Upper lobe of left lung (tissue), 6 donors: Measurements from ENCODE around the gene HIPK1. TPM values are rescaled to one million over a fixed set of nuclear protein-coding genes. Genes with fewer than 3 reads are reported as not detected.

Experiments
- ATAC-seq, 2 donors: fragments of 200-7000 bp; cut with Tn5 transposase; one replicate each; pipeline ENCODE4 v1.9.1; 2022; ENCODE audit warnings: mild to moderate bottlenecking in 2 of 2, moderate library complexity in 2 of 2; ENCODE audit not compliant: low FRiP score in 2 of 2
- DNase-seq, 2 donors: peaks; one replicate each; pipeline ENCODE4 v3.0.0-alpha.2; 2019 to 2020
- H3K27ac ChIP-seq, 4 donors: fragments of 200-600 bp; sonication (generic); one replicate each; pipeline ENCODE4 v1.5.1; 2016 to 2019
- H3K27me3 ChIP-seq, 4 donors: fragments of 200-600 bp; sonication (generic); one replicate each; pipeline ENCODE4 v1.5.1; 2017 to 2019
- H3K36me3 ChIP-seq, 4 donors: fragments of 200-600 bp; sonication (generic); one replicate each; pipeline ENCODE4 v1.5.1; 2016 to 2019
- H3K4me1 ChIP-seq, 4 donors: fragments of 200-600 bp; sonication (generic); one replicate each; pipeline ENCODE4 v1.5.1; 2018 to 2019
- H3K4me3 ChIP-seq, 4 donors: fragments of 200-600 bp; sonication (generic); one replicate each; pipeline ENCODE4 v1.5.1; 2017 to 2019; ENCODE audit warnings: mild to moderate bottlenecking in 2 of 4, moderate library complexity in 1 of 4
- H3K9me3 ChIP-seq, 4 donors: fragments of 200-600 bp; sonication (generic); one replicate each; pipeline ENCODE4 v1.5.1; 2018 to 2019
- CTCF ChIP-seq, 6 experiments: fragments of 450-650 bp in 4 of 6; fragments of 200-600 bp in 2 of 6; sonication (generic) in 2 of 6; IDR thresholded peaks; one replicate each; pipeline ENCODE4 v1.5.1; 2016 to 2019; ENCODE audit warnings: antibody characterized with exemption in 6 of 6
- EP300 ChIP-seq, 4 donors: sonication (generic); formaldehyde crosslinking; IDR thresholded peaks; one replicate each; pipeline ENCODE4 v1.5.1; 2017; ENCODE audit warnings: antibody characterized with exemption in 4 of 4, control low read depth in 2 of 4
- POLR2A ChIP-seq, 4 donors: fragments of 450-650 bp; IDR thresholded peaks; one replicate each; pipeline ENCODE4 v1.5.1; 2016 to 2017; ENCODE audit warnings: antibody characterized with exemption in 4 of 4, mild to moderate bottlenecking in 2 of 4
- POLR2AphosphoS5 ChIP-seq, 2 donors: sonication (generic); formaldehyde crosslinking; IDR thresholded peaks; one replicate each; pipeline ENCODE4 v1.5.1; 2017; ENCODE audit warnings: antibody characterized with exemption in 2 of 2
- WGBS, 2 donors: methylation state at CpG; one replicate each; pipeline ENCODE4 v1.1.5; 2017 to 2018; 5-methylcytosine and 5-hydroxymethylcytosine counted together
- total RNA-seq, 6 donors: library from RNA; depleted of rRNA in 4 of 6; stranded (reverse); fragments of >200 nt in 4 of 6; gene quantifications; one replicate each; pipeline versions ENCODE4 v1.1.0 to v1.2.1, GENCODE V29; 2016 to 2021
- donor health status: DM: no; HTN: no; CAD: no; lungs with moderate emphysema.
- donor health status: DM: no; HTN: yes; CAD: no; lungs with severe emphysema.

Gene HIPK1
- total RNA-seq, 6 donors from 2014 or later: 31.4 to 85.5 (median 64.0) TPM

- ATAC-seq: peak; percentile 77 to 81
- H3K27ac ChIP-seq: peak overlapping the region; percentile 51 to 73 (median 65)
- DNase-seq: no peak
- TF ChIP-seq CTCF (IDR thresholded peaks at IDR 0.05) (no peak), EP300 (IDR thresholded peaks at IDR 0.05) (no peak), POLR2AphosphoS5 (IDR thresholded peaks at IDR 0.05) (no peak)
- no peak overlapping the region for H3K4me3 ChIP-seq
- H3K36me3 ChIP-seq: peaks cover 6 to 34% (median 16%) of the 10 kb centered on the region in 4 donors
- peaks cover 0 to 14% (median 3%) of the 10 kb centered on the region in 4 donors for H3K4me1 ChIP-seq
- WGBS, 2 donors: 46 to 62% methylated on average over 6 of the region's 6 CpGs
- no peaks in the 10 kb centered on the region for H3K27me3 ChIP-seq
- no peaks in the 10 kb centered on the region for H3K9me3 ChIP-seq
Measured at GRCh38 chr1:113912594-113913311, 16.4 kb upstream of the HIPK1 start.

GRCh38 chr1:113913312-113913668, 15.8 kb upstream of the HIPK1 start:
- 47 to 57% methylated on average over 3 of the region's 3 CpGs for WGBS, 2 donors
- DNase-seq (no peak), ATAC-seq (no peak)
- Histone ChIP-seq H3K4me1 (peaks cover 0 to 14% (median 3%) of the 10 kb centered on the region in 4 donors), H3K9me3 (no peaks in the 10 kb centered on the region), H3K27ac (peak overlapping the region; percentile 51 to 73 (median 65)), H3K27me3 (no peaks in the 10 kb centered on the region), H3K4me3 (no peak overlapping the region), H3K36me3 (peaks cover 6 to 29% (median 15%) of the 10 kb centered on the region in 4 donors)
- TF ChIP-seq POLR2AphosphoS5 (IDR thresholded peaks at IDR 0.05) (no peak), POLR2A (IDR thresholded peaks at IDR 0.05) (no peak), CTCF (IDR thresholded peaks at IDR 0.05) (no peak), EP300 (IDR thresholded peaks at IDR 0.05) (no peak)

GRCh38 chr1:113913887-113914664, 15.0 kb upstream of the HIPK1 start:
- Histone ChIP-seq H3K27me3 (no peaks in the 10 kb centered on the region), H3K27ac (peak overlapping the region in 1 of 4 donors; percentile 73), H3K9me3 (no peaks in the 10 kb centered on the region), H3K4me1 (peaks cover 0 to 14% (median 3%) of the 10 kb centered on the region in 4 donors), H3K4me3 (no peak overlapping the region), H3K36me3 (peaks cover 4 to 21% (median 11%) of the 10 kb centered on the region in 4 donors)
- 65 to 74% methylated on average over 5 of the region's 5 CpGs for WGBS, 2 donors
- ATAC-seq (no peak), DNase-seq (no peak)
- TF ChIP-seq POLR2A (IDR thresholded peaks at IDR 0.05): no peak
- no peak for TF ChIP-seq EP300 (IDR thresholded peaks at IDR 0.05)
- no peak for TF ChIP-seq CTCF (IDR thresholded peaks at IDR 0.05)
- TF ChIP-seq POLR2AphosphoS5 (IDR thresholded peaks at IDR 0.05): no peak

GRCh38 chr1:113916974-113917373, 12.2 kb upstream of the HIPK1 start:
- ATAC-seq (no peak), DNase-seq (no peak)
- Histone ChIP-seq H3K4me3 (no peak overlapping the region), H3K4me1 (peaks cover 0 to 14% (median 3%) of the 10 kb centered on the region in 4 donors), H3K36me3 (peaks cover 0 to 2% (median under 1%) of the 10 kb centered on the region in 4 donors), H3K9me3 (no peaks in the 10 kb centered on the region), H3K27ac (no peak overlapping the region), H3K27me3 (no peaks in the 10 kb centered on the region)
- no peak for TF ChIP-seq CTCF (IDR thresholded peaks at IDR 0.05)
- TF ChIP-seq EP300 (IDR thresholded peaks at IDR 0.05): no peak
- TF ChIP-seq POLR2A (IDR thresholded peaks at IDR 0.05): no peak
- no peak for TF ChIP-seq POLR2AphosphoS5 (IDR thresholded peaks at IDR 0.05)
- WGBS, 2 donors: 93 to 95% methylated on average over 5 of the region's 5 CpGs
